ENCODE data around the gene ZBTB46. TPM values are rescaled to one million over a fixed set of nuclear protein-coding genes. Genes with fewer than 3 reads are reported as not detected.
A peak's percentile ranks its signal among the peaks of the same experiment; 100 is the strongest.

ZBTB46 gene
- total RNA-seq, 3 donors from 2014 or later, result 8.2 to 18.7 (median 10.7) TPM

DNA sequence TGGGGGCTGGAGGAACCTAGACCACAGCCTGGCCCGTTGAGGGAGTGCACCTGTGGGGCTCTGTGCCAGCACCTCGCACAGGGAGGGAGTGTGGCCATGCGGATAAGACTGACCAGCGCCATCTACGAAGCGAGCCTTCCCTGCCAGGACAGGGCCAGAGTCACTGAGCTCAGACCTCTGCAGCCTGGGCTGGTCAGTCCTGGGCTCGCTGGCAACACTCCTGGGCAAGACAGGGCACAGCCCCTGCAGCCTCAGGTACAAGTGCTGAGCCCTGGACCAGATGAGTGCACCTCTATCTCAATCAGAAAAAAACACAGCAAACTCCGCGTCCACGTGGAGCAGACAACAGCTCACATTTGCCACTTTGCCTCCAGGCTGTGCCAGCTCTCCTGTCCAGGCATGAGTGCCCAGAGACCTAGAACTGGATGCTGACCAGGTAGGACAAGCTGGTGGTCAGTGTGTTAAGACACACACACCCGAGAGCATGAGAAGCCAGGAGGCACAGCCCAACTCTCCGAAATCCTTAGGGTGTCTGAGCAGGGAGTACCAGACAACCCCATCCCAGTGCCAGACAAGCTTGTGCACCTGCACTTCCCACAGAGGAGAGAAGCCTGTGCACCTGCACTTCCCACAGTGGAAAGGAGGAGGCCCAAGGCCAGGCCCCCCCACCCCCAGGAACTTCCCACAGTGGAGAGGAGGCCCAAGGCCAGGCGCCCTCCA, 128.2 kb downstream of the ZBTB46 start:
- H3K36me3 ChIP-seq, result peaks cover 7% of the 10 kb centered on the region
- H3K4me1 ChIP-seq, result peaks cover 13 to 14% of the 10 kb centered on the region in 2 donors
- intact Hi-C loops (cut with DNase I; ENCODE audit: low total_unique reads), result no loop called here
- no peaks in the 10 kb centered on the region for H3K27me3 ChIP-seq
- H3K4me3 ChIP-seq, result no peak overlapping the region
- TF ChIP-seq, protein P1, sequence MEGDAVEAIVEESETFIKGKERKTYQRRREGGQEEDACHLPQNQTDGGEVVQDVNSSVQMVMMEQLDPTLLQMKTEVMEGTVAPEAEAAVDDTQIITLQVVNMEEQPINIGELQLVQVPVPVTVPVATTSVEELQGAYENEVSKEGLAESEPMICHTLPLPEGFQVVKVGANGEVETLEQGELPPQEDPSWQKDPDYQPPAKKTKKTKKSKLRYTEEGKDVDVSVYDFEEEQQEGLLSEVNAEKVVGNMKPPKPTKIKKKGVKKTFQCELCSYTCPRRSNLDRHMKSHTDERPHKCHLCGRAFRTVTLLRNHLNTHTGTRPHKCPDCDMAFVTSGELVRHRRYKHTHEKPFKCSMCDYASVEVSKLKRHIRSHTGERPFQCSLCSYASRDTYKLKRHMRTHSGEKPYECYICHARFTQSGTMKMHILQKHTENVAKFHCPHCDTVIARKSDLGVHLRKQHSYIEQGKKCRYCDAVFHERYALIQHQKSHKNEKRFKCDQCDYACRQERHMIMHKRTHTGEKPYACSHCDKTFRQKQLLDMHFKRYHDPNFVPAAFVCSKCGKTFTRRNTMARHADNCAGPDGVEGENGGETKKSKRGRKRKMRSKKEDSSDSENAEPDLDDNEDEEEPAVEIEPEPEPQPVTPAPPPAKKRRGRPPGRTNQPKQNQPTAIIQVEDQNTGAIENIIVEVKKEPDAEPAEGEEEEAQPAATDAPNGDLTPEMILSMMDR (IDR thresholded peaks at IDR 0.05), result no peak
- TF ChIP-seq POLR2AphosphoS5 (IDR thresholded peaks at IDR 0.05) (no peak), POLR2A (IDR thresholded peaks at IDR 0.05) (no peak)
- no peaks in the 10 kb centered on the region for H3K9me3 ChIP-seq
- no peak for DNase-seq (ENCODE audit: low spot score in 2 of 2)
- H3K27ac ChIP-seq, result no peak overlapping the region

DNA sequence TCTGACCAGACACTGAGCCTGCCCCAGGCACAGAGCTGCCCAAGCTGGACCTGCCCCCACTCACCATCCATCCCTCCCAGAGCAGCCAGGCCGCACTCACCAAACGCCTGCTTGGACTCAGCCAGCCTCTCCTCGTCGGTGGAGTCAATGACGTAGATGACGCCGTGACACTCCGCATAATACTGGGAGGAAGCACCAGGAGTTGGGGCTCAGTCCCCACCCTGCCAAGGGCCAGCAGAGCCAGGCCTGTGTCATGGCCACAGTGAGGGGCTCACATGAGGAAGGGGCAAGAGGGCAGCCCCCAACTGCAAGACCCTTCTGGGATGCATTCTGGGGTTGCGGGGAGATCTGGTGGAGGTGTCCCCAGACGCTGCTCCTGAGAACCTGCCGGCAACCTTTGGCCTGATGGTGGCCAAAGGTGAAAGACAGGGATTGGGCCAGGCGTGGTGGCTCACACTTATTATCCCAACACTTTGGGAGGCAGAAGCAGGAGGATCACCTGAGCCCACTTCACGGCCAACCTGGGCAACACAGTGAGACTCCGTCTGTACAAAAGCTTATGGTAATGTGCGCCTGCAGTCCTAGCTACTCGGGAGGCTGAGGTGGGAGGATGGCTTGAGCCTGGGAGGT, 128.9 kb downstream of the ZBTB46 start:
- Histone ChIP-seq H3K4me1 (peaks cover 16 to 17% of the 10 kb centered on the region in 2 donors), H3K27ac (no peak overlapping the region), H3K9me3 (no peaks in the 10 kb centered on the region), H3K36me3 (peaks cover 7% of the 10 kb centered on the region), H3K4me3 (no peak overlapping the region), H3K27me3 (no peaks in the 10 kb centered on the region)
- no peak for DNase-seq (ENCODE audit: low spot score in 2 of 2)
- TF ChIP-seq POLR2A (IDR thresholded peaks at IDR 0.05) (no peak), POLR2AphosphoS5 (IDR thresholded peaks at IDR 0.05) (no peak)
- TF ChIP-seq, protein P1 (IDR thresholded peaks at IDR 0.05), result no peak
- intact Hi-C loops (cut with DNase I; ENCODE audit: low total_unique reads), result no loop called here

DNA sequence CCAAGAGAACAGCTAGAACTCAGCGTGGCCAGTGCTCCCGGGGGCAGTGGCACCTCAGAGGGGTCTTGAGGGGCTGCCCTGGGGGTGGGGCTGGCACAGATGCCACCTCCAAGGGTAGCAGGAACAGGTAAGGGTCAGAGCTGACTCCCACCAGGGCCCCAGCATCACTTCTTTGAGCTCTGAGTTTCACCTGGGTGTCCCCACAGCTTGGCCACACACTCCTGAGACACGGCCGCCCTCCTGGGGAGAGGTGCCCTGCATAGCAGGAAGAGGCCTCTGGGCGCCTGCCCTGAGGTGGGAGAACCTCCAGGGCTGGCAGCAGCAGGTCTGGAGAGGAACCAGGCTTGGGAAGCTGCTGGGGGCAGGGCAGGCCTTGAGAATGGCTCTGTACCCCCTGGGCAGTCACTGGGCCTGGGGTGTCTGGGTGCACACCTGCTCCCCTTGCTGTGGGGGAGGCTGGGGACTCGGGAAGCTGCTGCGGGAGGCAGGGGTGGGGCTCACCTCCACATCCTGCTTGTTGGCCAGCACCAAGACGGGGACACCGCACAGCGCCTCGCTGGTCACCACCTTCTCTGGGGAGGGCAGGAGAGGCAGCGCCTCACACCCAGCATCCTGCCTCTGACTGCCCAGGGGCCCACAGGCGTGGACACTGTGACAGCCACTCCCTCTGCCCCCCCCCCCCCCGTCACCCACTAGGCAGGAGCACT, 129.6 kb downstream of the ZBTB46 start:
- H3K27ac ChIP-seq, result peak overlapping the region in 1 of 2 donors; percentile 48
- TF ChIP-seq POLR2A (IDR thresholded peaks at IDR 0.05), result no peak
- no peaks in the 10 kb centered on the region for H3K27me3 ChIP-seq
- no peaks in the 10 kb centered on the region for H3K9me3 ChIP-seq
- DNase-seq (ENCODE audit: low spot score in 2 of 2), result peak in 1 of 2 donors; percentile 40
- H3K36me3 ChIP-seq, result peaks cover 7% of the 10 kb centered on the region
- no peak overlapping the region for H3K4me3 ChIP-seq
- H3K4me1 ChIP-seq, result peaks cover 16 to 17% of the 10 kb centered on the region in 2 donors
- intact Hi-C loops (cut with DNase I; ENCODE audit: low total_unique reads), result no loop called here

DNA sequence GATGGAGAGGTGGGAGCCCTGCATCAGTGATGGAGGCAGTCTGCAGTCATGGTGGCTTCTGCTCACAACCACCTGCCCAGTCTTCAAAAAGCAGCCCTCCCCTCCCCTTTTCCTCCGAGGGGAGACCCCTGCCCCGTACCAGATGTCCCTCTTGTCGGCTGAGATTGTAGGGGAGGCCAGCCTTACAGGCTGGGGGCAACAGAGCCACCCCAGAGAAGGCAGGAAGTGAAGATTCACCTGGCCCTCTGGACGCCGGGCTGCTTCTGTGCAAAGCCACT, 130.1 kb downstream of the ZBTB46 start:
- DNase-seq (ENCODE audit: low spot score in 2 of 2), result peak in 1 of 2 donors; percentile 35
- no peak overlapping the region for H3K4me3 ChIP-seq
- intact Hi-C loops (cut with DNase I; ENCODE audit: low total_unique reads), result no loop called here
- H3K4me1 ChIP-seq, result peaks cover 12 to 17% of the 10 kb centered on the region in 2 donors
- peaks cover 7% of the 10 kb centered on the region for H3K36me3 ChIP-seq
- H3K27me3 ChIP-seq, result no peaks in the 10 kb centered on the region
- peak overlapping the region in 1 of 2 donors; percentile 96 for H3K27ac ChIP-seq
- H3K9me3 ChIP-seq, result no peaks in the 10 kb centered on the region
- TF ChIP-seq POLR2AphosphoS5 (IDR thresholded peaks at IDR 0.05), result no peak
- TF ChIP-seq, protein P1 (IDR thresholded peaks at IDR 0.05), result no peak
- TF ChIP-seq POLR2A (IDR thresholded peaks at IDR 0.05), result no peak

DNA sequence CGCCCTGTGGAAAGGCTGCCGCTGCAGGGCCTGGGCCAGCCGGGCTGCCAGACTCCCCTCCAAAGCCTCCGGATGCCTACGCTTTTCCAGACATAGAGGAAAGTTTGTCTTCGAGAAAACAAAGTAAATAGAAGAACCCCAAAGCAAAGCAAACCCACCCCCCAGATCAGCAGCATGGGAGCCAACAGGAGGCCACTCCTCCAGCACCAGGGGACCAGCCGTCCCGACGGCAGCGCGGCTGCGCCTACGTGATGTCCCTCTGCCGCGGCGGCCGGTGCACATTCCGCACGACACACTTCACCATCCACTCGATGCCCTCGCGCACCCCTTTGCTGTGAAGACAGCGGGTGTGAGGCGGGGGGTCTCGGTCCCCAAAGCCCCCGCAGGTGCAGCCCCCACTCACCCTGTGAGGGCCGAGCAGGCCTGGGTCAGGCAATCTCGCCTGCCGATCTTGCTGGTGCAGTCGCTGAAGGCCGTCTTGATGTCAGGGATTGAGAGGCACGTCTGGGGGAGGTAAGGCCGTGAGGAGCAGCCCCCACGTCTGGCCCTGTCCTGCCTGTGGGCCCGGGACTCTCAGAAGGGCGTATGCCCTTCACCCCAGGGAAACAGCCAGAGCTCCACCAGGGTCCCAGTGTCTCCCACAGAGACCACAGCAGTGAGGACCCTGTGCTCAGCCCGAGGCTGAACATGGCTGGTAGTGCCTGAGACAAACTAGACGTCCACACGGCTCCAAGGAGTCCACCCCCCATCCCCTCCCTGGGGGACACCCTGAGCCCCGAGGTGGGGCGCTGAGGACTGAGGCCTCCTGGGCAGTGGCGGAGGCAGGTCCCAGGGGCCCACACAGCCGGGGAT, 130.6 kb downstream of the ZBTB46 start:
- Histone ChIP-seq H3K27ac (peak overlapping the region in 1 of 2 donors; percentile 96), H3K4me3 (no peak overlapping the region), H3K9me3 (no peaks in the 10 kb centered on the region), H3K4me1 (peaks cover 14 to 17% of the 10 kb centered on the region in 2 donors), H3K27me3 (no peaks in the 10 kb centered on the region), H3K36me3 (peaks cover 5% of the 10 kb centered on the region)
- DNase-seq (ENCODE audit: low spot score in 2 of 2), result peak in 1 of 2 donors; percentile 37
- no peak for TF ChIP-seq POLR2AphosphoS5 (IDR thresholded peaks at IDR 0.05)
- intact Hi-C loops (cut with DNase I; ENCODE audit: low total_unique reads), result no loop called here
